Upper lobe of left lung (tissue), 6 donors: ENCODE results near the gene PILRA. TPM values are rescaled to one million over a fixed set of nuclear protein-coding genes. Genes with fewer than 3 reads are reported as not detected.
"Not testable (repeated sequence)": the region's sequence is repeated elsewhere in the genome, so short reads cannot be mapped to it uniquely, and the experiment has no call there.

Source experiments
- ATAC-seq, 2 donors: fragments of 200-7000 bp; cut with Tn5 transposase; one replicate each; pipeline ENCODE4 v1.9.1; 2022; ENCODE audit warnings: mild to moderate bottlenecking in 2 of 2, moderate library complexity in 2 of 2; ENCODE audit not compliant: low FRiP score in 2 of 2
- DNase-seq, 2 donors: peaks; one replicate each; pipeline ENCODE4 v3.0.0-alpha.2; 2019 to 2020
- H3K27ac ChIP-seq, 4 donors: fragments of 200-600 bp; sonication (generic); one replicate each; pipeline ENCODE4 v1.5.1; 2016 to 2019
- H3K27me3 ChIP-seq, 4 donors: fragments of 200-600 bp; sonication (generic); one replicate each; pipeline ENCODE4 v1.5.1; 2017 to 2019
- H3K36me3 ChIP-seq, 4 donors: fragments of 200-600 bp; sonication (generic); one replicate each; pipeline ENCODE4 v1.5.1; 2016 to 2019
- H3K4me1 ChIP-seq, 4 donors: fragments of 200-600 bp; sonication (generic); one replicate each; pipeline ENCODE4 v1.5.1; 2018 to 2019
- H3K4me3 ChIP-seq, 4 donors: fragments of 200-600 bp; sonication (generic); one replicate each; pipeline ENCODE4 v1.5.1; 2017 to 2019; ENCODE audit warnings: mild to moderate bottlenecking in 2 of 4, moderate library complexity in 1 of 4
- H3K9me3 ChIP-seq, 4 donors: fragments of 200-600 bp; sonication (generic); one replicate each; pipeline ENCODE4 v1.5.1; 2018 to 2019
- EP300 ChIP-seq, 4 donors: sonication (generic); formaldehyde crosslinking; IDR thresholded peaks; one replicate each; pipeline ENCODE4 v1.5.1; 2017; ENCODE audit warnings: antibody characterized with exemption in 4 of 4, control low read depth in 2 of 4
- POLR2A ChIP-seq, 4 donors: fragments of 450-650 bp; IDR thresholded peaks; one replicate each; pipeline ENCODE4 v1.5.1; 2016 to 2017; ENCODE audit warnings: antibody characterized with exemption in 4 of 4, mild to moderate bottlenecking in 2 of 4
- POLR2AphosphoS5 ChIP-seq, 2 donors: sonication (generic); formaldehyde crosslinking; IDR thresholded peaks; one replicate each; pipeline ENCODE4 v1.5.1; 2017; ENCODE audit warnings: antibody characterized with exemption in 2 of 2
- WGBS, 2 donors: methylation state at CpG; one replicate each; pipeline ENCODE4 v1.1.5; 2017 to 2018; 5-methylcytosine and 5-hydroxymethylcytosine counted together
- total RNA-seq, 6 donors: library from RNA; depleted of rRNA in 4 of 6; stranded (reverse); fragments of >200 nt in 4 of 6; gene quantifications; one replicate each; pipeline versions ENCODE4 v1.1.0 to v1.2.1, GENCODE V29; 2016 to 2021
- TF ChIP-seq, protein P1 (sequence below), 6 experiments: fragments of 450-650 bp in 4 of 6; fragments of 200-600 bp in 2 of 6; sonication (generic) in 2 of 6; IDR thresholded peaks; one replicate each; pipeline ENCODE4 v1.5.1; 2016 to 2019; ENCODE audit warnings: antibody characterized with exemption in 6 of 6
- donor health status: DM: no; HTN: no; CAD: no; lungs with moderate emphysema.
- donor health status: DM: no; HTN: yes; CAD: no; lungs with severe emphysema.

The PILRA gene
- total RNA-seq, 6 donors from 2014 or later: 15.2 to 52.4 (median 24.2) TPM

DNA sequence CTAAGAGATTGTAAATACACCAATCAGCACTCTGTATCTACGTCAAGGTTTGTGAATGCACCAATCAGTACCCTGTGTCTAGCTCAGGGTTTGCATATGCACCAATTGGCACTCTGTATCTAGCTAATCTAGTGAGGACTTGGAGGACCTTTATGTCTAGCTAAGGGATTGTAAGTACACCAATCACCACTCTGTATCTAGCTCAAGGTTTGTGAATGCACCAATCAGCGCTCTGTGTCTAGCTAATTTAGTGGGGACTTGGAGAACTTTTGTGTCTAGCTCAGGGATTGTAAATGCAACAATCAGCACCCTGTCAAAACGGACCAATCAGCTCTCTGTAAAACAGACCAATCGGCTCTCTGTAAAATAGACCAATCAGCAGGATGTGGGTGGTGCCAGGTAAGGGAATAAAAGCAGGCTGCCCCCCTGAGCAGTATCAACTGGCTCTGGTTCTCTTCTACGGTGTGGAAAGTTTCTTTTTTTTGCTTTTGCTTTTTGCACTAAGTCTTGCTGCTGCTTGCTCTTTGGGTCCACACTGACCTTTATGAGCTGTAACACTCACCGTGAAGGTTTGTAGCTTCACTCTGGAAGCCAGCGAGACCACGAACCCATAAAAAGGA, 9.1 kb downstream of the PILRA start:
- WGBS, 2 donors: 77 to 81% methylated on average over 8 of the region's 8 CpGs
- H3K4me3 ChIP-seq, H3K27me3 ChIP-seq, H3K36me3 ChIP-seq, DNase-seq, H3K9me3 ChIP-seq, H3K27ac ChIP-seq, ATAC-seq, H3K4me1 ChIP-seq: not testable (repeated sequence)
- peak in 1 of 4 donors; percentile 34 for TF ChIP-seq POLR2A (IDR thresholded peaks at IDR 0.05)

DNA sequence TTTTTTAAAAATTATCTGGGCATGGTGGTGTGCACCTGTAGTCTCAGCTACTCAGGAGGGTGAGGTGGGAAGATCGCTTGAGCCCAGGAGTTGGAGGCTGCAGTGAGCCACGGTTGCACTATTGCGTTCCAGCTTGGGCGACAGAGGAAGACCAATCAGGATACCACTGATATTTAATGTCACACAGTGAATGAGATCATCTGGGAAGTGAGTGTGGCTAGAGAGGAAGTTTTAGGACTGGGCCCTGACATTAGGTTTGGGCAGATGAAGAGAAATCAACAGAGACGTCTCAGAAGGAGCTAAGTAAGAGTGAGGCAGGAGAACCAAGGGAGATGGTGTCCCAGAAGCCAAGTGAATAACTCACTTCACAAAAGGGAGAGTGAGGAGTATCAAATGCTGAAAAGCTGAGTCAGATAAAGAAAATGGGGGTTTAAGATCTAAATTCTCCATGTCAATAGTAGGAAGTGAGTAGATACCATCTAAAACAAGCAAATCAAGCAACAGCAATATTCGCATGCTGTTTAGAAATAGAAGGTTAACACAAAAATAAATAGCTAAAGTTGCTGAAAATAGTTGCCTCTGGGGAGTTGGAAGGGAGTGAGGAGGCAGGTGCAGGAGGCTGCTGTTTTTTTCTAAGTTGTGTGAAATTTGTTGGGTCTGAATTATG, 11.5 kb downstream of the PILRA start:
- 42 to 63% methylated on average over 6 of the region's 6 CpGs for WGBS, 2 donors
- peak in 1 of 2 donors; percentile 45 for ATAC-seq
- H3K27me3 ChIP-seq: no peaks in the 10 kb centered on the region

DNA sequence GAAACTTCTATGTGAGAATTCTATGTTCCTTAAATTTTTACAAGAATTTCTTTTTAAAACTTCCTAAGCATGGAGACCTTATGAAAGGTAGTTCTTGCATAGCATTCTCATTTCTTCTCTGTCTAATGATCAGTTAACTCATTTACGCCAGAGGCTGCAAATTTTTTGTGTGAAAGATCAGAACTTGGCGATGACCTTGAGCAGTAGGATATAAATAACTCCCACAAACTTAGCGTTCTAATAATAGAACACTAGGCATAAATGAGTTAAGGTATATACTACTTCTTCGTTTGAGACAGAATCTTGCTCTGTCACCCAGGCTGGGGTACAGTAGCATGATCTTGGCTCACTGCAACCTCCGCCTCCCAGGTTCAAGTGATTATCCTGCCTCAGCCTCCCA, 13.7 kb downstream of the PILRA start:
- Histone ChIP-seq H3K4me1 (peaks cover 0 to 5% (median 2%) of the 10 kb centered on the region in 4 donors), H3K27ac (no peak overlapping the region), H3K4me3 (no peak overlapping the region), H3K9me3 (no peaks in the 10 kb centered on the region), H3K36me3 (no peaks in the 10 kb centered on the region), H3K27me3 (no peaks in the 10 kb centered on the region)
- TF ChIP-seq POLR2A (IDR thresholded peaks at IDR 0.05): no peak
- TF ChIP-seq EP300 (IDR thresholded peaks at IDR 0.05): no peak
- no peak for TF ChIP-seq POLR2AphosphoS5 (IDR thresholded peaks at IDR 0.05)
- TF ChIP-seq, protein P1, sequence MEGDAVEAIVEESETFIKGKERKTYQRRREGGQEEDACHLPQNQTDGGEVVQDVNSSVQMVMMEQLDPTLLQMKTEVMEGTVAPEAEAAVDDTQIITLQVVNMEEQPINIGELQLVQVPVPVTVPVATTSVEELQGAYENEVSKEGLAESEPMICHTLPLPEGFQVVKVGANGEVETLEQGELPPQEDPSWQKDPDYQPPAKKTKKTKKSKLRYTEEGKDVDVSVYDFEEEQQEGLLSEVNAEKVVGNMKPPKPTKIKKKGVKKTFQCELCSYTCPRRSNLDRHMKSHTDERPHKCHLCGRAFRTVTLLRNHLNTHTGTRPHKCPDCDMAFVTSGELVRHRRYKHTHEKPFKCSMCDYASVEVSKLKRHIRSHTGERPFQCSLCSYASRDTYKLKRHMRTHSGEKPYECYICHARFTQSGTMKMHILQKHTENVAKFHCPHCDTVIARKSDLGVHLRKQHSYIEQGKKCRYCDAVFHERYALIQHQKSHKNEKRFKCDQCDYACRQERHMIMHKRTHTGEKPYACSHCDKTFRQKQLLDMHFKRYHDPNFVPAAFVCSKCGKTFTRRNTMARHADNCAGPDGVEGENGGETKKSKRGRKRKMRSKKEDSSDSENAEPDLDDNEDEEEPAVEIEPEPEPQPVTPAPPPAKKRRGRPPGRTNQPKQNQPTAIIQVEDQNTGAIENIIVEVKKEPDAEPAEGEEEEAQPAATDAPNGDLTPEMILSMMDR (IDR thresholded peaks at IDR 0.05): no peak
- DNase-seq: no peak
- no peak for ATAC-seq
- 77 to 83% methylated on average over 5 of the region's 5 CpGs for WGBS, 2 donors

More for the DNA sequence above, 11.5 kb downstream of the PILRA start:
- Histone ChIP-seq H3K27ac (peak overlapping the region in 1 of 4 donors; percentile 29), H3K4me1 (peaks cover 0 to 5% (median 2%) of the 10 kb centered on the region in 4 donors), H3K9me3 (no peaks in the 10 kb centered on the region), H3K36me3 (no peaks in the 10 kb centered on the region), H3K4me3 (no peak overlapping the region)
- DNase-seq: no peak
- TF ChIP-seq POLR2AphosphoS5 (IDR thresholded peaks at IDR 0.05) (no peak), POLR2A (IDR thresholded peaks at IDR 0.05) (no peak), EP300 (IDR thresholded peaks at IDR 0.05) (no peak)

DNA sequence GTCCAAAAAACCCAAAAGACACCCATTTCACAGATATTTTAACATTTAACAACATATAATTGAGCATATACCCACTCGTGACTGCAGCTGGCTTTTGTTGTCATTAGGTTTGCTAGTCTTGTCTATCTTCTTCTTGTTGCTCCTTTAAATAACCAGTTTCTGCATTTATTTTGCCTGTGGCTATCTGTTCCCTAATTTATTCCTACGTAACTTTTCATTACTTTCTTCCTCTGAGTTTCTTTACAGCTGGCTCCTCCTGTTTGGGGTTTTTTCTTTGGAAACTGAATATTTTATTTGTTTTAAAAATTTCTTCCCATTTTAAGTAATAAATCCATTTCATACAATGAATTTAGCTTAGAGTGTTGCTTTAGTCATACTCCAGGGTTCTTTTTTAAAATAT, 14.4 kb downstream of the PILRA start:
- DNase-seq (no peak), ATAC-seq (no peak)
- Histone ChIP-seq H3K27ac (no peak overlapping the region), H3K4me1 (peaks cover 0 to 5% (median 2%) of the 10 kb centered on the region in 4 donors), H3K4me3 (no peak overlapping the region), H3K9me3 (no peaks in the 10 kb centered on the region), H3K27me3 (no peaks in the 10 kb centered on the region), H3K36me3 (no peaks in the 10 kb centered on the region)
- TF ChIP-seq, protein P1 (IDR thresholded peaks at IDR 0.05): no peak
- no peak for TF ChIP-seq POLR2A (IDR thresholded peaks at IDR 0.05)
- TF ChIP-seq EP300 (IDR thresholded peaks at IDR 0.05): no peak
- TF ChIP-seq POLR2AphosphoS5 (IDR thresholded peaks at IDR 0.05): no peak
- WGBS, 2 donors: 69 to 73% methylated on average over 2 of the region's 2 CpGs

DNA sequence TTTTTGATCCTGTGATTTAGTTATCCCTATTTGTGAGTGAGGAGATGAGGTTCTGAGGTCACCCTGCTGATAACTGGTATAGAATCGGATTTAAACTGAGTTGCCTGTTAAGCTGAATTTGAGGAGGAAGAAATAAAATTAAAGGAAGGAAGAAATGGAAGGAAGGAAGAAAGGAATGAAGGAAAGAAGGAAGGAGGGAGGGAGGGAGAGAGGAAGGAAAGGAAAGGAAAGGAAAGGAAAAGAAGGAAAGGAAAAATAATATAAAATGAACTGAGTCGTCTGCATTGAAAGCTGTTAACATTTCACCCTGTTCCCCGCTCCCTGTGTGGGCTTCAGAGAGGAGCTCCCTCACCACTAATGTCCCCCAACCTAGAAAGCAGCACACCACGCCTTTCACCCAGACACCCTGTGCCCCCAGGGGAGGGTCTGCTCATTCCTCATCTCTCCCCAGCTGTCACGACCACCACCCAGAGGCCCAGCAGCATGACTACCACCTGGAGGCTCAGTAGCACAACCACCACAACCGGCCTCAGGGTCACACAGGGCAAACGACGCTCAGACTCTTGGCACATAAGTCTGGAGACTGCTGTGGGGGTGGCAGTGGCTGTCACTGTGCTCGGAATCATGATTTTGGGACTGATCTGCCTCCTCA, 16.3 kb downstream of the PILRA start:
- Histone ChIP-seq H3K4me3 (no peak overlapping the region), H3K27ac (no peak overlapping the region), H3K9me3 (no peaks in the 10 kb centered on the region), H3K36me3 (no peaks in the 10 kb centered on the region), H3K27me3 (no peaks in the 10 kb centered on the region), H3K4me1 (peaks cover 0 to 5% (median 2%) of the 10 kb centered on the region in 4 donors)
- TF ChIP-seq, protein P1 (IDR thresholded peaks at IDR 0.05): no peak
- TF ChIP-seq POLR2AphosphoS5 (IDR thresholded peaks at IDR 0.05): no peak
- no peak for TF ChIP-seq EP300 (IDR thresholded peaks at IDR 0.05)
- TF ChIP-seq POLR2A (IDR thresholded peaks at IDR 0.05): no peak
- peak in 1 of 2 donors; percentile 40 for ATAC-seq
- 65 to 79% methylated on average over 7 to 8 of the region's 9 CpGs for WGBS, 2 donors
- DNase-seq: no peak
